NCI-H226 (cell line): Measurements from ENCODE around the gene CDH16.
"Not testable (repeated sequence)": the region's sequence is repeated elsewhere in the genome, so short reads cannot be mapped to it uniquely, and the experiment has no call there.

Experiments
- DNase-seq: peaks from one replicate; pipeline ENCODE4 v3.0.0-alpha.2; 2015

The CDH16 gene

GRCh38 chr16:66947302-66948065 lies 28.8 kb upstream of the CDH16 start:
- DNase-seq: peak; percentile 62

GRCh38 chr16:66946974-66947301 lies 28.3 kb upstream of the CDH16 start:
- no peak for DNase-seq

- no peak for DNase-seq
These were observed 27.9 kb upstream of the CDH16 start for GRCh38 chr16:66946541-66946940.

GRCh38 chr16:66945939-66946338 lies 27.3 kb upstream of the CDH16 start:
- no peak for DNase-seq

GRCh38 chr16:66944971-66945370 lies 26.3 kb upstream of the CDH16 start:
- not testable (repeated sequence) for DNase-seq

GRCh38 chr16:66944054-66944441 lies 25.4 kb upstream of the CDH16 start:
- no peak for DNase-seq

GRCh38 chr16:66943426-66944053 lies 24.9 kb upstream of the CDH16 start:
- no peak for DNase-seq

GRCh38 chr16:66942981-66943380 lies 24.3 kb upstream of the CDH16 start:
- no peak for DNase-seq

GRCh38 chr16:66940236-66940635 lies 21.6 kb upstream of the CDH16 start:
- DNase-seq: no peak

GRCh38 chr16:66939366-66939765 lies 20.7 kb upstream of the CDH16 start:
- no peak for DNase-seq

- DNase-seq: no peak
These were observed 19.1 kb upstream of the CDH16 start for GRCh38 chr16:66937725-66938337.

- no peak for DNase-seq
These were observed 18.3 kb upstream of the CDH16 start for GRCh38 chr16:66936889-66937554.

GRCh38 chr16:66936462-66936861 lies 17.8 kb upstream of the CDH16 start:
- no peak for DNase-seq

GRCh38 chr16:66935314-66936011 lies 16.8 kb upstream of the CDH16 start, which contains the start of gene CES2:
Gene CES2, plus strand, starts transcription at chr16:66935516. Its CDS starts 120 bp downstream, at chr16:66935636.
- DNase-seq: peak; percentile 57

- DNase-seq: not testable (repeated sequence)
These were observed 16.2 kb upstream of the CDH16 start for GRCh38 chr16:66934839-66935313.

GRCh38 chr16:66934138-66934838 lies 15.6 kb upstream of the CDH16 start, which contains the start of gene CIAO2B:
Gene CIAO2B, minus strand, starts transcription at chr16:66934402. Its CDS starts 38 bp downstream, at chr16:66934364.
- peak; percentile 88 for DNase-seq

- no peak for DNase-seq
These were observed 15.1 kb upstream of the CDH16 start for GRCh38 chr16:66933776-66934137.

- no peak for DNase-seq
These were observed 13.4 kb upstream of the CDH16 start for GRCh38 chr16:66932076-66932475.

- no peak for DNase-seq
These were observed 13.0 kb upstream of the CDH16 start for GRCh38 chr16:66931665-66932064.

GRCh38 chr16:66930189-66930588 lies 11.5 kb upstream of the CDH16 start:
- peak; percentile 75 for DNase-seq

- peak; percentile 49 for DNase-seq
These were observed 10.2 kb upstream of the CDH16 start for GRCh38 chr16:66928702-66929388.
